Gastroesophageal sphincter (tissue), 2 donors: ENCODE measurements around the gene C1D.

Experiments
- EP300 ChIP-seq: sonication (generic); formaldehyde crosslinking; IDR thresholded peaks from one replicate; pipeline ENCODE4 v1.6.1; 2017; ENCODE audit warnings: antibody characterized with exemption, mild to moderate bottlenecking
- POLR2A ChIP-seq, 2 donors: fragments of 450-650 bp; IDR thresholded peaks; one replicate each; pipeline ENCODE4 v1.6.1; 2017; ENCODE audit warnings: antibody characterized with exemption in 2 of 2, mild to moderate bottlenecking in 2 of 2, moderate library complexity in 1 of 2

GRCh38 chr2:68030529-68030928, 32.3 kb downstream of the C1D start:
- no peak for TF ChIP-seq POLR2A (IDR thresholded peaks at IDR 0.05)
- TF ChIP-seq EP300: no peak
